Measurements from ENCODE around the gene TBC1D22A. TPM values are rescaled to one million over a fixed set of nuclear protein-coding genes. Genes with fewer than 3 reads are reported as not detected.
A peak's percentile ranks its signal among the peaks of the same experiment; 100 is the strongest.

TBC1D22A gene
- total RNA-seq, 2 donors from 2014 or later = 21.0 to 27.9 TPM

DNA sequence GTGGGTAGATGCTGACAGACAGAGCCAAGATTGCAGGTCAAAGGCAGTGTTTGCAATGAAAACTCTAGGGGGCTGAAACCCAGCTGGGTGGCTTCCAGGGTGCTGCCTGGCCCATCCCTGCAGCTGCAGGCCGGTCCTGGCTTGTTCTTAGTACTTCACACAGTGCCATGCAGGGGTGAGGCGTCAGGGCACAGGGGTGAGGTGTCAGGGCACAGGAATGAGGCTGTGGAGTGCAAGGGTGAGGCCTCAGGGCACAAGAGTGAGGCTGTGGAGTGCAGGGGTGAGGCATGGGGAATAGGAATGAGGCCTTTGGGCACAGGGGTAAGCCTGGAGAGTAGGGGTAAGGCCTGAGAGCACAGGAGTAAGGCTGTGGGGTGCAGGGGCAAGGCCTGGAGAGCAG lies 337.6 kb downstream of the TBC1D22A start:
- Mint-ChIP-seq H3K27me3 (ENCODE audit: insufficient read depth) (no peaks in the 10 kb centered on the region), H3K4me3 (no peak overlapping the region), H3K27ac (peak overlapping the region; percentile 30), H3K36me3 (ENCODE audit: low read depth) (peaks cover 12% of the 10 kb centered on the region), H3K4me1 (peaks cover 37% of the 10 kb centered on the region), H3K9me3 (peaks cover 8% of the 10 kb centered on the region)
- TF ChIP-seq, protein P1, sequence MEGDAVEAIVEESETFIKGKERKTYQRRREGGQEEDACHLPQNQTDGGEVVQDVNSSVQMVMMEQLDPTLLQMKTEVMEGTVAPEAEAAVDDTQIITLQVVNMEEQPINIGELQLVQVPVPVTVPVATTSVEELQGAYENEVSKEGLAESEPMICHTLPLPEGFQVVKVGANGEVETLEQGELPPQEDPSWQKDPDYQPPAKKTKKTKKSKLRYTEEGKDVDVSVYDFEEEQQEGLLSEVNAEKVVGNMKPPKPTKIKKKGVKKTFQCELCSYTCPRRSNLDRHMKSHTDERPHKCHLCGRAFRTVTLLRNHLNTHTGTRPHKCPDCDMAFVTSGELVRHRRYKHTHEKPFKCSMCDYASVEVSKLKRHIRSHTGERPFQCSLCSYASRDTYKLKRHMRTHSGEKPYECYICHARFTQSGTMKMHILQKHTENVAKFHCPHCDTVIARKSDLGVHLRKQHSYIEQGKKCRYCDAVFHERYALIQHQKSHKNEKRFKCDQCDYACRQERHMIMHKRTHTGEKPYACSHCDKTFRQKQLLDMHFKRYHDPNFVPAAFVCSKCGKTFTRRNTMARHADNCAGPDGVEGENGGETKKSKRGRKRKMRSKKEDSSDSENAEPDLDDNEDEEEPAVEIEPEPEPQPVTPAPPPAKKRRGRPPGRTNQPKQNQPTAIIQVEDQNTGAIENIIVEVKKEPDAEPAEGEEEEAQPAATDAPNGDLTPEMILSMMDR (conservative IDR thresholded peaks at IDR 0.05) = no peak
- Histone ChIP-seq H3K36me3 (ENCODE audit: control insufficient read depth, insufficient read depth, low read length) (no peaks in the 10 kb centered on the region), H3K27ac (ENCODE audit: low read depth, low read length) (no peak overlapping the region), H3K9ac (ENCODE audit: extremely low read depth, low read length, poor library complexity, severe bottlenecking) (no peak overlapping the region), H3K4me3 (ENCODE audit: low read length) (no peak overlapping the region), H3K4me1 (ENCODE audit: control insufficient read depth, insufficient read depth, low read length) (peaks cover 11% of the 10 kb centered on the region), H3K9me3 (ENCODE audit: control insufficient read depth, low read length) (no peaks in the 10 kb centered on the region), H3K27me3 (ENCODE audit: control insufficient read depth, insufficient read depth, low read length, poor library complexity, severe bottlenecking) (no peaks in the 10 kb centered on the region)
- 83 to 91% methylated on average over 2 of the region's 2 CpGs for WGBS, 2 experiments (ENCODE audit: insufficient coverage in 1 of 2, insufficient read length in 1 of 2)
- no peak for DNase-seq

DNA sequence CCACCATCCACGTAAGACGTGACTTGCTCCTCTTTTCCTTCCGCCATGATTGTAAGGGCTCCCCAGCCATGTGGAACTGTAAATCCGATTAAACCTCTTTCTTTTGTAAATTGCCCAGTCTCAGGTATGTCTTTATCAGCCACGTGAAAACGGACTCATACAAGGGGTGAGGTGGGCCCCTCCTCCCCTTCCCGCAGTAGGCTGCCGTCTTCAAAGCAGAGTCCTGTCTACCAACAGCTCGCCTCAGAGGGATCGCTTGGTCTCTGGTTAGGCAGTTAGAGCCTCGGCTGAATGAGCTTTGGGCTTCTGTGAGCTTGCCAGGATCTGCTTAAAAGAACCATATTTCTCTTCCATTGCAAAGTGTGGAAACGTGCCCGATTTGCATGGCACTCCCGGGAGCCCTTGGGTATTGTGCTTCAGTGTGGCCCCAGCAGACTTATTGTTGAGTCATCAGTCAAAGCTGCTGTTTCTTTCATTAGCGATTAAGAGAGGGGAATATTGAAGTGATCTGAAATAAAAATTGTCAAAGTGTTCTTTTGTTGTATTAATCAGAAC lies 338.3 kb downstream of the TBC1D22A start:
- peaks cover 37% of the 10 kb centered on the region for H3K4me1 Mint-ChIP-seq
- H3K4me1 ChIP-seq (ENCODE audit: control insufficient read depth, insufficient read depth, low read length) = peaks cover 11% of the 10 kb centered on the region
- H3K27ac Mint-ChIP-seq = peak overlapping the region; percentile 64
- H3K9me3 Mint-ChIP-seq = peaks cover 7% of the 10 kb centered on the region
- no peaks in the 10 kb centered on the region for H3K27me3 Mint-ChIP-seq (ENCODE audit: insufficient read depth)
- WGBS, 2 experiments (ENCODE audit: insufficient coverage in 1 of 2, insufficient read length in 1 of 2) = 83 to 86% methylated on average over 14 to 15 of the region's 15 CpGs
- TF ChIP-seq, protein P1 (conservative IDR thresholded peaks at IDR 0.05) = no peak
- peak; percentile 63 for DNase-seq
- no peak overlapping the region for H3K4me3 ChIP-seq (ENCODE audit: low read length)
- no peaks in the 10 kb centered on the region for H3K27me3 ChIP-seq (ENCODE audit: control insufficient read depth, insufficient read depth, low read length, poor library complexity, severe bottlenecking)
- no peak overlapping the region for H3K4me3 Mint-ChIP-seq
- H3K9ac ChIP-seq (ENCODE audit: extremely low read depth, low read length, poor library complexity, severe bottlenecking) = no peak overlapping the region
- peaks cover 12% of the 10 kb centered on the region for H3K36me3 Mint-ChIP-seq (ENCODE audit: low read depth)
- H3K27ac ChIP-seq (ENCODE audit: low read depth, low read length) = no peak overlapping the region
- H3K36me3 ChIP-seq (ENCODE audit: control insufficient read depth, insufficient read depth, low read length) = no peaks in the 10 kb centered on the region
- H3K9me3 ChIP-seq (ENCODE audit: control insufficient read depth, low read length) = no peaks in the 10 kb centered on the region

DNA sequence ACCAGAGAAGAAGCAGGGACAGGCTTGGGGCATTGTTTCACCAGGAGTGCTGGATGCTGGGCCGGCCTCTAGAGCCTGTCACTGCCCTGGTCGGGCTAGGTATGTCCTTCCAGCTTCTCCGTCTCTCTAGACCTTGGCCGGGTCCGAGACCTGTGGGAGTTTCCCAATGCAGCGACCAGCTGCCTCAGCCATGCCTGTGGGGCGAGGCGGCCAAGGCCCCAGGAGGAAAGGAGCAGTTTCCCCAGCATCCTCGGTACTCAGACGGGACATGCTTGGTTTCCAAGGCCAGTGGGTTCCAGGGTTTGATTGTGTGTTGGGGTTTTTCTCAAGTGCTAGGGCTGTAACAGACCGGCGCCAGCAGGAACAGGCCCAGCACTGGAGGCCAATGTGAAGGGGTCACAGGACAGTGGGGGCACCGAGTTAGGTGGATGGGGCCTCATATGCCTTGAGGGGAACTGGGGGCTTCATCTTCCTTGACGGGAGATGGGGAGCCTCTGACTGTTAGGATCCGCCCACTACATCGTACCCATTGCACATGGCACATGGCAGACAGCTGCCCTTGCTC lies 339.0 kb downstream of the TBC1D22A start:
- H3K27ac Mint-ChIP-seq = peak overlapping the region; percentile 96
- Histone ChIP-seq H3K9ac (ENCODE audit: extremely low read depth, low read length, poor library complexity, severe bottlenecking) (no peak overlapping the region), H3K27me3 (ENCODE audit: control insufficient read depth, insufficient read depth, low read length, poor library complexity, severe bottlenecking) (no peaks in the 10 kb centered on the region), H3K4me1 (ENCODE audit: control insufficient read depth, insufficient read depth, low read length) (peaks cover 11% of the 10 kb centered on the region), H3K9me3 (ENCODE audit: control insufficient read depth, low read length) (no peaks in the 10 kb centered on the region), H3K27ac (ENCODE audit: low read depth, low read length) (no peak overlapping the region), H3K36me3 (ENCODE audit: control insufficient read depth, insufficient read depth, low read length) (no peaks in the 10 kb centered on the region), H3K4me3 (ENCODE audit: low read length) (no peak overlapping the region)
- peaks cover 7% of the 10 kb centered on the region for H3K9me3 Mint-ChIP-seq
- TF ChIP-seq, protein P1 (conservative IDR thresholded peaks at IDR 0.05) = no peak
- peaks cover 12% of the 10 kb centered on the region for H3K36me3 Mint-ChIP-seq (ENCODE audit: low read depth)
- H3K4me1 Mint-ChIP-seq = peaks cover 37% of the 10 kb centered on the region
- H3K27me3 Mint-ChIP-seq (ENCODE audit: insufficient read depth) = no peaks in the 10 kb centered on the region
- H3K4me3 Mint-ChIP-seq = no peak overlapping the region
- DNase-seq = no peak
- 93 to 97% methylated on average over 11 to 16 of the region's 16 CpGs for WGBS, 2 experiments (ENCODE audit: insufficient coverage in 1 of 2, insufficient read length in 1 of 2)

Measured in endodermal cell (in vitro differentiated cells).